IMR-90 (cell line): Measurements from ENCODE around the gene TEX2. TPM values are rescaled to one million over a fixed set of nuclear protein-coding genes. Genes with fewer than 3 reads are reported as not detected.
A peak's percentile ranks its signal among the peaks of the same experiment; 100 is the strongest.

Experiments
- ATAC-seq: fragments of 200-7000 bp; cut with Tn5 transposase; 2 replicates; pipeline ENCODE4 v1.9.1; 2020; ENCODE audit warnings: low read depth, mild to moderate bottlenecking, moderate library complexity
- BruUV-seq: library from RNA; stranded (reverse); fragments of 400-500 nt; replicated peaks from 2 replicates; lab custom pipeline; 2021; lab: Mats Ljungman, UMichigan
- CTCF ChIA-PET: fragments of 300-600 bp; formaldehyde crosslinking; extraction: SDS; loops from one replicate; lab custom pipeline; 2021; ENCODE audit warnings: antibody characterized with exemption; lab: Yijun Ruan, JAX
- POLR2A ChIA-PET: fragments of 300-600 bp; sonication (Branson Sonifier 250); formaldehyde crosslinking; loops from one replicate; lab custom pipeline; 2022; ENCODE audit warnings: antibody characterized with exemption; ENCODE audit not compliant: unreplicated experiment; lab: Charles Lee
- DNase-seq: peaks from one replicate; pipeline ENCODE4 v3.0.0; 2013
- H2AFZ ChIP-seq: replicated peaks from 2 replicates; pipeline ENCODE3; 2013; ENCODE audit warnings: low read length, mild to moderate bottlenecking; ENCODE audit not compliant: poor library complexity
- H2AK5ac ChIP-seq: 2 replicates; pipeline ENCODE4 v1.6.1; 2013; ENCODE audit warnings: low read depth, low read length, inconsistent platforms
- H2AK9ac ChIP-seq: replicated peaks from 2 replicates; pipeline ENCODE3; 2013; ENCODE audit warnings: mild to moderate bottlenecking, low read depth, low read length, moderate library complexity; ENCODE audit not compliant: poor library complexity
- H2BK120ac ChIP-seq: 2 replicates; pipeline ENCODE4 v1.6.1; 2013; ENCODE audit warnings: low read depth, low read length, inconsistent platforms
- H2BK15ac ChIP-seq: 3 replicates; pipeline ENCODE4 v1.6.1; 2013; ENCODE audit warnings: low read depth, low read length, inconsistent platforms
- H2BK20ac ChIP-seq: 2 replicates; pipeline ENCODE4 v1.6.1; 2013; ENCODE audit warnings: low read depth, mild to moderate bottlenecking, inconsistent platforms, low read length, moderate library complexity
- H2BK5ac ChIP-seq: 2 replicates; pipeline ENCODE4 v1.6.1; 2013; ENCODE audit warnings: mild to moderate bottlenecking, low read depth, low read length, inconsistent platforms; ENCODE audit not compliant: poor library complexity, severe bottlenecking
- H3K14ac ChIP-seq: replicated peaks from 2 replicates; pipeline ENCODE4 v1.6.1; 2013; ENCODE audit warnings: low read depth, low read length, inconsistent platforms
- H3K18ac ChIP-seq: 2 replicates; pipeline ENCODE4 v1.6.1; 2013; ENCODE audit warnings: low read depth, low read length, control low read depth
- H3K23ac ChIP-seq: 2 replicates; pipeline ENCODE4 v1.6.1; 2013; ENCODE audit warnings: low read depth, low read length, inconsistent platforms
- H3K27ac ChIP-seq: 2 replicates; pipeline ENCODE4 v1.5.1; 2013; ENCODE audit warnings: mild to moderate bottlenecking, control low read depth, low read length; ENCODE audit not compliant: insufficient read depth
- H3K27me3 ChIP-seq: 2 replicates; pipeline ENCODE4 v1.6.1; 2013; ENCODE audit warnings: low read length; ENCODE audit not compliant: control insufficient read depth, insufficient read depth
- H3K36me3 ChIP-seq: 2 replicates; pipeline ENCODE4 v1.6.1; 2013; ENCODE audit warnings: low read length, mixed read lengths; ENCODE audit not compliant: control insufficient read depth, insufficient read depth
- H3K4ac ChIP-seq: 2 replicates; pipeline ENCODE4 v1.6.1; 2013; ENCODE audit warnings: low read depth, low read length, inconsistent platforms
- H3K4me1 ChIP-seq: 2 replicates; pipeline ENCODE4 v1.6.1; 2013; ENCODE audit warnings: low read length, mixed read lengths; ENCODE audit not compliant: control insufficient read depth, insufficient read depth
- H3K4me2 ChIP-seq: 2 replicates; pipeline ENCODE4 v1.6.1; 2013; ENCODE audit warnings: low read depth, mild to moderate bottlenecking, control low read depth, low read length, moderate library complexity
- H3K4me3 ChIP-seq: 2 replicates; pipeline ENCODE4 v1.5.1; 2013; ENCODE audit warnings: low read depth, mild to moderate bottlenecking, control low read depth, low read length, moderate library complexity; ENCODE audit not compliant: insufficient read depth
- H3K56ac ChIP-seq: 2 replicates; pipeline ENCODE4 v1.6.1; 2013; ENCODE audit warnings: low read length, inconsistent platforms; ENCODE audit not compliant: insufficient read depth; ENCODE audit errors: extremely low read depth
- H3K79me1 ChIP-seq, 2 experiments: 2 replicates each; pipeline ENCODE4 v1.6.1; 2013; ENCODE audit warnings: low read length in 2 of 2, inconsistent platforms in 1 of 2, low read depth in 1 of 2
- H3K9ac ChIP-seq: 2 replicates; pipeline ENCODE4 v1.6.1; 2013; ENCODE audit warnings: low read depth, low read length, control low read depth
- H3K9me1 ChIP-seq: 2 replicates; pipeline ENCODE4 v1.6.1; 2013; ENCODE audit warnings: low read length, inconsistent platforms; ENCODE audit not compliant: insufficient read depth
- H3K9me3 ChIP-seq: 2 replicates; pipeline ENCODE4 v1.6.1; 2013; ENCODE audit warnings: low read length; ENCODE audit not compliant: control insufficient read depth, insufficient read depth
- H4K20me1 ChIP-seq: 2 replicates; pipeline ENCODE4 v1.6.1; 2013; ENCODE audit warnings: low read length, inconsistent platforms; ENCODE audit not compliant: insufficient read depth
- H4K5ac ChIP-seq: 2 replicates; pipeline ENCODE4 v1.6.1; 2013; ENCODE audit warnings: mild to moderate bottlenecking, low read depth, low read length, control low read depth
- H4K8ac ChIP-seq, 2 experiments: 2 replicates each; pipeline ENCODE4 v1.6.1; 2013; ENCODE audit warnings: low read depth in 2 of 2, low read length in 2 of 2, control low read depth in 1 of 2, inconsistent platforms in 1 of 2
- H4K91ac ChIP-seq: 2 replicates; pipeline ENCODE4 v1.6.1; 2013; ENCODE audit warnings: low read depth, low read length, inconsistent platforms; ENCODE audit not compliant: insufficient read depth
- BHLHE40 ChIP-seq: fragments of 150-350 bp; IDR thresholded peaks from 2 replicates; pipeline ENCODE4 v1.6.1; 2016; ENCODE audit warnings: mild to moderate bottlenecking, low read depth, low read length
- CEBPB ChIP-seq: IDR thresholded peaks from 2 replicates; pipeline ENCODE4 v1.6.1; 2012; ENCODE audit warnings: low read depth, low read length, improper control_type of control experiment
- CHD1 ChIP-seq: IDR thresholded peaks from 2 replicates; pipeline ENCODE4 v1.6.1; 2012; ENCODE audit warnings: low read depth, low read length, improper control_type of control experiment
- CTCF ChIP-seq: conservative IDR thresholded peaks from 2 replicates; pipeline ENCODE4 v1.5.1; 2012; ENCODE audit warnings: mild to moderate bottlenecking, low read depth, low read length, improper control_type of control experiment
- ELK1 ChIP-seq: fragments of 150-350 bp; IDR thresholded peaks from 2 replicates; pipeline ENCODE4 v1.6.1; 2016; ENCODE audit warnings: low read depth, mild to moderate bottlenecking, low read length, moderate library complexity, borderline replicate concordance
- FOS ChIP-seq: fragments of 150-350 bp; IDR thresholded peaks from 2 replicates; pipeline ENCODE4 v1.6.1; 2016; ENCODE audit warnings: low read depth, low read length
- MAFK ChIP-seq: IDR thresholded peaks from 2 replicates; pipeline ENCODE4 v1.6.1; 2012; ENCODE audit warnings: low read depth, low read length, improper control_type of control experiment
- MAZ ChIP-seq: IDR thresholded peaks from 2 replicates; pipeline ENCODE4 v1.6.1; 2012; ENCODE audit warnings: low read depth, mild to moderate bottlenecking, low read length, improper control_type of control experiment, moderate library complexity, borderline replicate concordance
- MXI1 ChIP-seq: IDR thresholded peaks from 2 replicates; pipeline ENCODE4 v1.6.1; 2012; ENCODE audit warnings: low read depth, mild to moderate bottlenecking, low read length, moderate library complexity, borderline replicate concordance
- NFE2L2 ChIP-seq: fragments of 150-350 bp; IDR thresholded peaks from 2 replicates; pipeline ENCODE4 v1.6.1; 2016; ENCODE audit warnings: low read depth, mild to moderate bottlenecking, low read length
- POLR2A ChIP-seq: IDR thresholded peaks from 2 replicates; pipeline ENCODE4 v1.6.1; 2012; ENCODE audit warnings: mild to moderate bottlenecking, low read depth, low read length
- RAD21 ChIP-seq: IDR thresholded peaks from 2 replicates; pipeline ENCODE4 v1.6.1; 2012; ENCODE audit warnings: low read length, improper control_type of control experiment
- RCOR1 ChIP-seq: IDR thresholded peaks from 2 replicates; pipeline ENCODE4 v1.6.1; 2012; ENCODE audit warnings: mild to moderate bottlenecking, low read length, improper control_type of control experiment; ENCODE audit not compliant: insufficient replicate concordance
- RFX5 ChIP-seq: IDR thresholded peaks from 2 replicates; pipeline ENCODE4 v1.8.0; 2012; ENCODE audit warnings: low read depth, mild to moderate bottlenecking, low read length, moderate library complexity
- SMC3 ChIP-seq: fragments of 150-350 bp; IDR thresholded peaks from 2 replicates; pipeline ENCODE4 v1.6.1; 2016; ENCODE audit warnings: low read depth, mild to moderate bottlenecking, antibody characterized with exemption, low read length, moderate library complexity
- USF2 ChIP-seq: fragments of 150-350 bp; IDR thresholded peaks from 2 replicates; pipeline ENCODE4 v1.6.1; 2017; ENCODE audit warnings: mild to moderate bottlenecking, antibody characterized with exemption, low read length, low read depth
- WGBS, 2 experiments: methylation state at CpG; one replicate each; pipeline versions ENCODE4 v1.1.5 to v1.1.7; 2013; ENCODE audit warnings: missing lambda C conversion rate in 2 of 2; ENCODE audit not compliant: insufficient read length in 1 of 2; ENCODE audit errors: extremely low coverage in 2 of 2; 5-methylcytosine and 5-hydroxymethylcytosine counted together
- dilution Hi-C: fragments of 300-500 bp; cut with HindIII; formaldehyde crosslinking; loops from one replicate; pipeline ENCODE4 v1.14.3; 2018; ENCODE audit warnings: low sequenced_read_pairs; ENCODE audit not compliant: unreplicated experiment
- in situ Hi-C: fragments of 300-500 bp; cut with MboI; formaldehyde crosslinking; loops from 3 replicates; pipeline ENCODE4 v1.14.3; 2019; ENCODE audit warnings: low sequenced_read_pairs, inconsistent platforms, mixed read lengths
- intact Hi-C: fragments of 100-400 bp; cut with micrococcal nuclease; formaldehyde crosslinking; loops from 2 replicates; pipeline ENCODE4 v1.10.0; 2022
- polyA plus RNA-seq, 3 experiments: library from polyadenylated mRNA; depleted of rRNA; stranded (reverse); fragments of >200 nt; gene quantifications; 2 replicates each; pipeline ENCODE4 v1.2.3, GENCODE V29; 2012; ENCODE audit warnings: low replicate concordance in 1 of 3
- total RNA-seq: library from RNA; depleted of rRNA; stranded (reverse); fragments of >200 nt; gene quantifications from 2 replicates; pipeline ENCODE4 v1.2.3, GENCODE V29; 2012

The TEX2 gene
- total and polyA plus RNA-seq, 2 of the 4 experiments (the other 2 are of a cell fraction) = 18.2 to 21.9 TPM

DNA sequence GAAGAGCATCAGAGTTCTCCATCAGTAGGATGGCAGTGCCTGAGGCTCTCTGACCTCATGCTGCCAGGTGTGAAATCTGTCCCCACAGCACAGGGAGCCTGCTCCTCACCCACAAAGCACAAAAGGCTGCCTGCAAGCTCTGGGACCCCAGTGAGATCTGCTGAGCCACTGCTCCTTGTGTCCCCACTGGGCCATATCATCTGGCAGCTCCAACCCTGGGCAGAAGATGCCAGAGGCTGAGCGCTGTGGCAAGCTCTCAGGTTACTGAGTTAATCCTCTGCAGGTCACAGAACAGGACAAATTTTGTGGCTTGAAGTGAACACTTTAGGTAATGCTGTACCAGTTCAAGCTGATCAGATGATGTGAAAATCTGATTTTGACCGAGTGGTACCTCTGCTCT lies 106.4 kb downstream of the TEX2 start:
- H3K14ac ChIP-seq = peak overlapping the region; percentile 51
- no peak overlapping the region for H2BK120ac ChIP-seq
- ChIA-PET POLR2A (no interaction called here), CTCF (no interaction called here)
- H2AK5ac ChIP-seq = no peak overlapping the region
- H2BK5ac ChIP-seq = no peak overlapping the region
- H3K27me3 ChIP-seq = no peaks in the 10 kb centered on the region
- no peak for TF ChIP-seq RFX5
- no peak for TF ChIP-seq MAFK
- TF ChIP-seq BHLHE40 = no peak
- no peak for TF ChIP-seq POLR2A
- no peak for TF ChIP-seq ELK1
- TF ChIP-seq SMC3 = no peak
- TF ChIP-seq RCOR1 = no peak
- no peak for TF ChIP-seq FOS
- no peak for TF ChIP-seq MXI1
- no peak for TF ChIP-seq CHD1
- TF ChIP-seq MAZ = no peak
- TF ChIP-seq CEBPB = no peak
- no peak for TF ChIP-seq CTCF
- no peak for TF ChIP-seq RAD21
- no peak for TF ChIP-seq NFE2L2
- no peak for TF ChIP-seq USF2
- dilution Hi-C loops (no loop called here), intact Hi-C loops (no loop called here), in situ Hi-C loops (no loop called here)
- H2AK9ac ChIP-seq = no peak overlapping the region
- WGBS, 2 experiments = 100% methylated on average over 1 of the region's 2 CpGs; no CpG with 5 or more reads in 1 of the 2 experiments
- H3K4me2 ChIP-seq = no peak overlapping the region
- H4K91ac ChIP-seq = no peak overlapping the region
- H3K4me1 ChIP-seq = peaks cover 15% of the 10 kb centered on the region
- no peak overlapping the region for H4K5ac ChIP-seq
- no peak overlapping the region for H2BK15ac ChIP-seq
- peaks cover 5% of the 10 kb centered on the region; the same call in 1 of the 2 replicates for H3K9me1 ChIP-seq
- no TSS peak for BruUV-seq
- H3K9me3 ChIP-seq = no peaks in the 10 kb centered on the region
- ATAC-seq (no peak), DNase-seq (no peak)
- no peak overlapping the region for H3K56ac ChIP-seq
- peak overlapping the region; percentile 45; the same call in 1 of the 2 replicates for H3K18ac ChIP-seq
- no peak overlapping the region for H2BK20ac ChIP-seq
- H4K20me1 ChIP-seq = no peaks in the 10 kb centered on the region
- H3K4ac ChIP-seq = no peak overlapping the region
- H3K27ac ChIP-seq = peak overlapping the region; percentile 1; the same call in 1 of the 2 replicates
- peak overlapping the region; percentile 24; the same call in 1 of the 2 replicates for H3K23ac ChIP-seq
- H2AFZ ChIP-seq = no peak overlapping the region
- peak overlapping the region; percentile 1; the same call in 1 of the 2 replicates for H3K9ac ChIP-seq
- H3K36me3 ChIP-seq = 0 out of 2 replicates have a peak, but pooled peaks cover 5% of the 10 kb centered on the region
- no peak overlapping the region for H3K4me3 ChIP-seq
- H3K79me1 ChIP-seq = no peaks in the 10 kb centered on the region
- H4K8ac ChIP-seq = peak overlapping the region in 1 of 2 experiments; percentile 36; a peak in 1 of 4 replicates
